GM18511 (cell line): Measurements from ENCODE around the gene PLXDC2.

Source experiments
- ATAC-seq: cut with Tn5 transposase; IDR thresholded peaks from one replicate; pipeline ENCODE4 v1.9.1; 2021; ENCODE audit warnings: mild to moderate bottlenecking, moderate library complexity; ENCODE audit not compliant: unreplicated experiment

Gene PLXDC2

DNA sequence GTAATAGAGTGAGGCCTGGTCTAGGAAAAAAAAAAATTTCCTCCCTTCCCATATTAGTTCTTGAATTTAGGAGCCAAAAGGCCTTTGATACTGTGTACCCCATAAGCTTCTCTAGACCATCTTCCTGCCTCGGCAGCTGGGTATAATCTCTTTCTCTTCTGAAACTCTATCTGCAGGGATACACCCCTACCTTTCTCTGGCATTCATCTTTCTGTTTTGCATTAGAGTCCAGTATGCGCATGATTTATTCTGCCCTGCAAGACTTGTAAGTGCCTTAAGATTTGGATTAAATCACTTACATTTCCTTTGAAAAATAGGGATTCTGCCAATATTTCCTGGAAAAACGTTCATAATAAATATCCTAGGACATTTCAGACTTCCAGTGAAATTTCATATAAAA lies 431.2 kb downstream of the PLXDC2 start:
- no peak for ATAC-seq

DNA sequence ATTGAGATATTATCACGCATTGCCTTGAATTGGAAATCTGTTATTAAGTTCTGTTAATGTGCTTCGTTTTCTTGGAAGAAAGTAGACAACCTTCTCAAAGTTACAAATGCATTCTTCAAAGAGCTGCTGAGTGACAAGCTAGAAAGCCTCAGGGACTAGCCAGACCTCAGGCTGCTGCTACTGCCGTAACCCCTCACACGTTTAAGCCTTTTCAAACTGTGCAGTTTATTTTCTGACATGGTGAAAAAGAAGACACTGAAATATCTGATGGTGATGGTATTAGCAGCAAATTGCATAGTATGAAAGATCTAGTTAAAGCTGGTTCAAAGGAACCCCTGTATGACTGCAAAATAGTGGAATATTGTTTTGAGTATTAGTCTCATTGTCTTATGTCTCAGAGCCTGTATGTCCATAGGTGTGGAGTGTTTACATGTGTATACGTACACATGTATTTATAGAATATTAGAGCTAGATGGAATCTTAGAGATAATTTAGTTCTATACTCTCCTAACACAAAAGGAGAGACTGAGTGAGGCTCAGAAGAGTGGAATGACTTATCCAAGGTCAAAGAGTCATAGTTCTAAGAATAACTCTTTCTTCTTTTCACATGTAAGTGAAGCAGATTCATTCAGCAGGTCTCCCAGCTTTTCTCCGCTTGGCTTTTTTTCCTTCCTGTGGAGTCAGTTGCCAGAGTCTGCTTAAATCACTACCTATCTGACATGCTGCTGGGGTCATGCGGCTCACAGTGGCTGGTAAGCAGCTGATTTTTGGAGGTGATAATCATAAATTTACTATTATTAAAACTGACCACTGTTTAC lies 431.9 kb downstream of the PLXDC2 start:
- no peak for ATAC-seq

DNA sequence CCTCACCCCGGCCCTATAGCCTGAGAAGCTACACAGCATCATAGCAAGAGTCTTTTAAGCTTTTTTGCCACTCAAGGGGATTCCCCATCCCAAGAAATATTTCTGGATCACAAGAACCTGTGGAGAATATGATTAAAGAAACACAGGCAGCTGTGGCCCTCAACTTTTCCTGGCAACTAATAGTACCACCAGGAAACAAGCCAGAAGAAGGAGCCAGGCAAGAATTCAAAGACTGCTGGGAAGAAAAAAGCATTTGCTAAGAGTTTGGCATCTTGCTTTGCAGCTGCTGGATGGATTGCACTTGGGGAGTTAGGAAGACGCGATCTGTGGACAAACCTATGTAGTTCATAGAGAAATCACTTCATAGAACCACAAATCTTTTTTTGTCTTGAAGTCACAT lies 437.8 kb downstream of the PLXDC2 start:
- ATAC-seq, result no peak

DNA sequence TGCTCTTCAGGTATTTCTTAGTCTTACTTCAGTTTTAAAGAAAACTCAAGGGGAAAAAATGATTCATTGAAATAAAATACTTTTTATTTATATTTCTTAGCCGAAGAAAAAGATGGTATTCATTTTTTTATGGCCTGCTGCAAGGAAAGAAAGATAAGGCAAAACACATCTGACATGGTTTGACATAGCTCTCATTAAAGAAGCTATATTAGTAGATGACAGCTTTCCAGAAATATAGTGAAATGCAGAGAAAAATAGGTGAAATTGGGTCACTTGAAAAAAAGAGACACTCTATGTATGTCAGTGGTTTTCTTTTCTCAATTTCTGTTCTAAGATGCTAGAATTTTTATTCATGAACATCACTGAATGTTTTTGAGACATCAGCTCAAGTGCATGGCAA lies 438.3 kb downstream of the PLXDC2 start:
- no peak for ATAC-seq

DNA sequence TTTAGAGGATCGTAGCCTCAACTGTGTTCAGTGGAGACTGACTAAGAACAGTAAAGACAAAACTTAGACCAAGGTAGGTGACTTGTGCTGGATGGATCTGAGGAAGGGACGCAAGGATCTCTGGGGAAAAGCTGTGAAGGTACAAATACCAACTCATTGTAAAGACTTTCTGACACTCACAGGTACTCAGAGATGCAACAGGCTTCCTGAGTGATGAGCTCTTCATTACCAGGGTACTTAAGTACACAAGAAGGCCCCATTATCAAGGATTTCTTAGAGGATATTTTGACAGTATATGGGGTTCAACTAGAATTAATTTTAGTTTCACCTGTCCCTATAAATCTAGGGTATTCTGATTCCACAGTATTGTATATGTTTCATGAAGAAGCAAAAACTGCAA lies 440.7 kb downstream of the PLXDC2 start:
- ATAC-seq, result no peak

DNA sequence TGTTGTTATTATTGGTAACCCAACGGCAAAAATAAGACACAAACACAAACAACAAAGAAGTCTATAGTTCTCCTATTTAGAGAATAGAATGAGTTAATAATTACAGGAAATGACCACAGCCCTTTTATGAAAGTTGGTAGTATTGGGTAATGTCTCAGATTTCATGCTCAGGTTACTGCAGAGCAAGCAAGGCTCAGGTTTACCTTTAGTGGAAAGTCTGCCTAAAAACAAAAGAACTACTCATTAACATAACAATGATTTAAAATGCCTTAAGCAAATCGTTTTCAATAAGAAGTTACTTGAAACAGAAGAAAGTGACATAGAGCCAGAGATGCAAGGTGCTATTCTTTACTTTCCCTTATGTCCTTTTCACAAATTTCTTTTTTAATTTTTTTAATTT lies 441.2 kb downstream of the PLXDC2 start:
- ATAC-seq, result no peak

DNA sequence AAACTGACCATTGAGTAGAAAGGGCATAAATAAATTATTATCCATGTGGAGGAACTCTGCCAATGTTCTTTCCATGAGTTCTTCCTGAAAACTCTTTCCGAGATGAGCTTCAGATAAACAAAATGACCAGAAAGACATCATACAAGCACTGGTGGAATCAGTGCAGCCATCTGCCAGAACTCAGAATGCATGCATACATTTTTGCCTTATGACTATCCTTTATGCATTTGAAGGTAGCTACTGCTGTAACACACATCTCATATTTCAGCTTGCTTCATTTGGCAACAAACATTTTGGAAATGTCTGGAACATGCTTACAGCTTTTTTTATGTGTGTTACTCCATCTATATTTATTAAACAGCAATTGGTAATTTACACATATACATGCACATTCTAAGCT lies 448.9 kb downstream of the PLXDC2 start:
- no peak for ATAC-seq

DNA sequence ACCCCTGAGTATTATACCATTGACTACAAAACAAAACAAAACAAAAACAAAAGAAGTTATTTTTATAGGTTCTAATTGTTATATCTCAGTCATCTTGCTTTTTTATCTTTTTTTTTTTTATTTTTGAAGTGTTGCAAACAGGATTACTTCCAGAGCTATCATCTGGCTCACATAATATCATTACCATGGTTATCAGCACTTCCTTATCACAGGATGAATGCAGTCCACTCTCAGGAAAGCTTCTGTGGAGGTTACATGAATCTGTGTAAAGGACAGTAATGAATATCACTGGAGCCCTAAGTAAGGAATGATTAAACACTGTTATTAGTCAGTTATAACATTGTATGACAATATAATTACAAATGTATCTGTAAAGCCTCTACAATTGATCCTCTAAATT lies 451.5 kb downstream of the PLXDC2 start:
- no peak for ATAC-seq

DNA sequence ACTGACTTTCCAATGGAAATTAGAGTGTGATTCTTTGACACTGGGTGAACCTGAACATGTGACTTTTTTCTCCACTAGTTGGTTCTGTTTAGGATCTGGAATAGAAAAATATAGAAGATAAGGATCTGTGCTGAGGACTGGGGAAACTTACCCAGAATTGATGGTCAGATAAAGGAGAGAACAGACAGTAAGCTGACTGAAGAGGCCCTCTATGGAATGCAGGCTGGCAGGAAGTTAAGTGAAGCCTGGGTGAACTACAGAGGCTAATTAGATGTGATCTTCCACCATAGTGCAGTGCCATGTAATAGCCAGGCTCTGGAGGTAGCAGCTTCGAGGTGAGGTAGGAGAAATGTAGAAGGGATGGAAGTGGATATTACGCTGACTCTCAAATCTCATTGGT lies 455.3 kb downstream of the PLXDC2 start:
- ATAC-seq, result no peak

DNA sequence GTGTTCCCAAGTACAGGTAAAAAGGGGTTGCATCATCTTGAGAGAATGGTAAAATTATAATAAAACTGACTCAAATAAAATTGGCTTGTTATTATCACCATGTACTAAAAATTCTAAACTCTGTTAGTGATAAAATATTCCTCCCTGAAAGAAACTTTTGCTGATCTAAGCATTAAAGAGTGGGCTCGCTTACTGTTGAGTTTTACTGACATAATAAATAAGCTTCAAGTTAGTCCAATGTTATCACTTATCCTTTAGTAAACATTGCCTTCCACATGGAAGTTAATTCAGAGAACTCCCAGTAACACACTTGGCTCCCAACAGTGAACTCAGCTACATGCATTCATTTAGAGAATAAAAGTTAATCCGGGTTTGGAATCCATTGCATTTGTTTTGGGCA lies 456.4 kb downstream of the PLXDC2 start:
- no peak for ATAC-seq

DNA sequence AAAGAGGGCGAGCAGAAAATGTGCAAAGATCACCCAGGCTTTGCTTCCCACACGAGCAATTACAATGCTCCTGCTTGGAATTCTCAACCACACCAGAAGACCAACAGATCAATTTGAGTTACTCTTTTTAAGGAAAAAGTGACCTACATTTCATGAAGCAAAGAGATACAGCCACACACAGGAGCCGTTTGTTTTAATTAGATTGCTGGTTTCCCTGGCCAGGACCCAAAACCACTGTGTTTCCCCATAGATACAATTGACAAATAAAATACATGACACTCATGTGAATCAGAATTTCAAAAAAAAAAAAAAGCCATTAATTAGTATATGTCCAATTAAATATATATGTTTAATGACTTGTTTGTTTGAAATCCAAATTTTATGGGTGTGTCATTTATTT lies 458.3 kb downstream of the PLXDC2 start:
- no peak for ATAC-seq

DNA sequence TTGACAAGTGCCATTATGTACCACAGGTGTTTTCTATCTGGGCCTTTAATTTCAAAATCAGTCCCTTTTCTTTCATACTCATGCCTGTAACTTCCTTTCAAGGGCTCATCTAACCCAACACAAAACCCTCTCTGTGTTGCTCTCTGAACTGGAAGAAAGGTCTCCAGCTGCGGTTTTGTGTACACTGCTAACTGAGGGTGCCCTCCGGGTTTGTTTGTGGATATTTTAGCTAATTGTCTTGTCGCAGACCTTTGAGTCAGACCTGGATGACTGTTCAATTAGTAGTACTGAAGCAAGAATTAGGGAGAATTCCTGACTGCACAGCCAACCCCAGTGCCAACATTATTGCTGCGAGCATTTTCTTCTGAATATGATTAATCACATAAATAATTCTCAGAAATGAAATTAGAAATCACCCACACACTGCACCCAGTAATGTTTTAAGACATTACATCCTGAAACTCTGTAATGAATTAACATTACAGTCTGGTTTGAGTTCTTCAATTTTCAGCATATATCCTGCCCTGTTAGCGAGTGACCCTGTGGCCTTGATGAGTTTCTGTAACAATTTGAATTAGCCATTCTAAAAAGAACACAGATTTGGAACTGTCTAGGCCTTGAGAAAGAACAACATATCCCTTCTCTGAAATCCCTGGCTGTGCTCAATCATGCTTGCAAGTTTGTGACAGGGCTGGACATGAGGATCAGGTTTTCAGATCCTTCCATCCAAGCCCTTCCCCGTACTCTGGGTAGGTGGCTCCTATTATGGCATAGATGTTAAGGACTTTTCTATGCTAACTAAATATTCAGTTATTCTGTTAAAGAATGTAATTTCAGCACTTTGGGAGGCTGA lies 460.1 kb downstream of the PLXDC2 start:
- no peak for ATAC-seq

DNA sequence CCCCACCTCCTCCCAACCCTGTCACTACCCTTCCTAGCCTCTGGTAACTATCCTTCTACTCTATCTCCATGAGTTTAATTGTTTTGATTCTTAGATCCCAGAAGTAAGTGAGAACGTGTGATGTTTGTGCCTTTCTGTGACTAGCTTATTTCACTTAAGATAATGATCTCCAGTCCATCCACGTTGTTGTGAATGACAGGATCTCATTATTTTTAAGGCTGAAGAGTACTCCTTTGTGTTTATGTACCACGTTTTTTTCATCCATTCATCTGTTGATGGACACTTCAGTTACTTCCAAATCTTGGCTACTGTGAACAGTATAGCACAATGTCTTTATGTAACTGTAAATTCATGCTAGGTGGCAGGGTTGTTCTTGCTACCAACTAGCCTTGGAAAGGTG lies 461.6 kb downstream of the PLXDC2 start:
- ATAC-seq, result no peak

DNA sequence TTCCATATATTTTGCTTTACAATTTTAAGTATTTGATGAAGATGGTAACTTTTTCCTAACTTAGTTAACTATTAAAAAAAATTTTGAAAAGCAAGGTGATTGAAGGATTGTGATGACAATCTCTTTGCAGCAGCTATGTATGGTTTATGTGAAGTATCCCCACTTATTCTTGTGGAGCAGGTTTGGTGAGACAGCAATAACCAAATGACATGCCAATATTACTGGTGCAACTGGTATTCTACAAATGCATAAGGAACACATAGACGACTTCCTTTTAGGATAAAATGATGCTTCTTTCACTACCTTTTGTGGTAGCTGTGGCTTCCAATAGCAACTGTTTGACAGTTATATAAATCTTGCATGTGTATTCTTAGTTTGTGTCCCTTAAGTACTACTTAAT lies 465.3 kb downstream of the PLXDC2 start:
- no peak for ATAC-seq

DNA sequence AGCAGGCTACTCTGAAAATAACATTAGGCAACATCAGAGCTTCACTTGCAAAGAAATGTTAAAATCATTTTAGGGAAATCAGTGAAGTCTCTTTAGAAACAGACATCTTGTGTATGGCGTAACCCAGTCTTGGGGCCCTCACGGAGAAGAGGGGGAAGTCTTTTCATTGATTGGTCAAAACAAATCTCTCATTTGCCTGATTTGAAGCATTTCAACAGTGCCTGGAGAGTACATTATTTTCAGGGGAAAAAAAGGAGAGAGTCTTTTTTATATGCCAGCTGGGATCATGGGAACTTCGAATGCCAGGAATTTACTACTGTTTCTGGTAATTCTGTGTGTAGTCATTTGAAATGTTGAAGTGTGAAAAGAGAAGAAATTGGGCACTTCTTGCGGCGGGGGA lies 471.4 kb downstream of the PLXDC2 start:
- no peak for ATAC-seq

DNA sequence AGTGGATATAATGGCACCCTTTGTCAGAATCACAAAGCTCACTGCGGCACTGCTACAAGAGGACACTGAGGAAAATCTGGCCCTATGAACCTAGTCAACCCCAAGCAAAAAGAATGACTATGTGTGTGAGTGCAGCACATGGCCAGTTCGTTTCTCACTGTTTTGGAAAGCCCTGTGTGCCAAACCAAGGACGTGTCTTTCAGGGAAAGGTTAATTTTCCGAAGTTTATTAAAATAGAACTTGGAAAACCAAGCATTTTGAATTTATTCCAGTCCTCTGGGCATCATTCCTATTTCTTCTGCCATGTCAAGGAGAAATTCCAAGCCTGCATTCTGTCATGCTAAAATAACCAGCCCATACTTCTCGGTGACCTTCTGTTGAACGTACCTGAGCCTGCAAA lies 471.8 kb downstream of the PLXDC2 start:
- no peak for ATAC-seq

DNA sequence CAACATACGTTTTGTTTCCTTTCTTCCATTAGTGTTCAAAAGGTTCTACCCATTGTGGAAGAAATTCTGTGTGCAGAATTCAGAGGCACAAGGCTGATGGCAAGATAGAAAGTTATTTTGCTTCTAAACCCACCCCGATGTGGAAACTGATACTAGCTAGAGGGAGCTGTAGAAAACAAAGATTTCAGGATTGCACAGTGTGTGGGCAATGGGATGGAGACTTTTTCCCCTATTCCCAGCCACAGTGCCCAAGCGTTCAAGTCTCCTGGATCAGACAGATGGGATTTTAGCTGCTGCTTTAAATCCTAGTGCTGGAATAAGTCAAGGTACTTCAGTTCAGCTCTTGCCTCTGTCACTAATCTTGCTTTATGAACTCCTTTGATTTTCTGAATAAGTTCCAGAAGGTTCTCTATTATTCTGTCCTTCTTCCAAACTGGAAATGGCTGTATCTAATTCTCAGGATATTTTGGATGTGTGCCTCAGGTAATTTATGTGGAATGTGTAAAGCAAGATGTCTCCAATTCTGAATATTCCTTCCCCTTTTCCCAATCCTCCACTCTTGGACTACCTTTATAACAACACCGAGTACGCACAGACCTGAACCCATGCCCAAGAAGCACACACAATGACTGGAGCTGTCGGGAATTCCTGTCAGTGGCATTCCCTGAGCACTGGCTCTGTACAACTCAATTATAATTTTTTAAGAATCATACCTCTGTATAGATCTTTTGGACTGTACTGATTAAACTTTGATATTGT lies 473.0 kb downstream of the PLXDC2 start:
- ATAC-seq, result no peak

DNA sequence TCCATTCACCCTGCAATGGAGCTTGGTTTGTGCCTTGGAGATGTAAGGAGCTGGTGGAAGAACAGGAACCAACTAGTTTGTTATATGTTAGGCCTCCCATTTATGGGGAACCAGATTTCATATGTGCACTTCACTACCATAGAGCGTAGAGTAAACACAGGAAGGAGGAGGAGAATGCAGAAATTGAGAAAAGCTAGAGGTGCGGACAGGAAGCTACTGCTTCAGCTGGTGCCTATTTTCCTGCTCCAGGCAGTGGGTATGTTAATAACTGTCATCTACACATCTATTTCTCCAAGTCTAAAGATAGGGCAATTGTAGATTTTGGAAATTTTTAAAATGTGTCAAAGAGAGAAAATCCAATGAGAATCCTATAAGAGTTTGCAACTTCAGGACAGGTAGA lies 482.2 kb downstream of the PLXDC2 start:
- no peak for ATAC-seq

DNA sequence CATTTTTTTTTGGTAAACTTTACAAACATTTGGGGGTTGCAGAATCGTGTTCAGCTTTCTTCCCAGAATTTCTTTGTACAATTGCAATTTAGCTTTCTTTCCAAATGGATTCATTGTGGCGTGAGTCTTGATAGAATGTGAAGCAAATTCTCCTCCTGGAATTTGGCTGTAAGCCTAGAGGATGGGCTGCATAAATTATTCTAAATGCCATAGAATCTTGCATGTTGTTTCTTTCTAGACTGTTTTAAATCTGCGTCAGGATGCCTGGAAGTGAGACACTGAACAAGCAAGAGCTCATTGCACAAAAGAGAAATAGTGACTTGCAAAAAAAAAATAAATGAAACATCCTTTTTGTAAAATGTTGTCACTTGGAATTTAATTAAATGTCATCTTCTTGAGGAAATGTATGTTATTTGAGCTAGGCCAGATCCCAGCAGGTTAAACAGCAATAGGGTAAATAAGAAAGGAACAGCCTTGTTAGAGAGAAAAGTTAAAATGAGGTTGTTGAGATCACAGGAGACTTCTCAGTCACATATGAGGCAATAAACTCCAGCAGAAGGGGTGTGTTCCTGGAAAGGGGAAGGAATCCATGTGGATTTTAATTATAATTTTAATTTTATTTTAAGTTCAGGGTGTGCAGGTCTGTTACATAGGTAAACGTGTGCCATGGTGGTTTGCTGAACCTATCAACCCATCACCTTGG lies 483.0 kb downstream of the PLXDC2 start:
- no peak for ATAC-seq

DNA sequence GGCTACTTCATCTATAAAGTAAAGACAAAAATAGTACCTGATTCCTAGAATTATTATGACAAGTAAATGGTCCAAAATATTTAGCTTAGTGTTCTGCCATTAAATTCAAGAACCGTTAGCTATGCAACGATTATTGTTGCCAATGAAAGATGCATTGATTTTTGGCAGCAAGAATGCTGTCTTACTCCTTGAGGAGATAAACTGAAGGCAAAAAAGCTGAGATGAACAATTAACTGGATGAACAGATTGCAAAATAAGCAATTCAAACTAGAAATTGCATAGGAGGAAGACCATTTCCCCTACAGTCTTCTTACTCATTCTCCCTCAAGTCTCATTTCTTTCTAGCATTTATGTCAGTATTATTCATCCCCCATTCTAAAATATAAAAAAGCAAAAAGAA lies 484.5 kb downstream of the PLXDC2 start:
- no peak for ATAC-seq

DNA sequence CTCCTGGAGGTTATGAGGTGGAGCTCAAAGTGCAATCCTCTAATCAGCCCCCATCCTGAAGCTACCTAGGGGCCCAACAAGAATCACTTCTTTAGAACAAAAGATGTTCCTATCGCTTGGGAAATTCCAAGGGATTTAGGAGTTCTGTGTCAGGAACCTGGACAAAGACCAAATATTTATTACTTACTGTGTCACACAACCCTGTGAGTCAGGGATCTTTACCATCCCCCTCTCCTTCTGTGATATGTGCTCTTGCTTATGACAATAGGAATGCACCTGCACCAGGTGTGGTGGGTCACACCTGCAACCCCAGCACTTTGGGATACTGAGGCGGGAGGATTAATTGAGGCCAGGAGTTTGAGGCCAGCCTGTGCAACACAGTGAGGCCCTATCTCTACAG lies 485.8 kb downstream of the PLXDC2 start:
- no peak for ATAC-seq
